HG03575 (cell line): ENCODE measurements around the gene ANK2.

Experiments used
- ATAC-seq: cut with Tn5 transposase; IDR thresholded peaks from one replicate; pipeline ENCODE4 v1.9.1; 2021; ENCODE audit not compliant: unreplicated experiment, insufficient number of reproducible peaks, low FRiP score; ENCODE audit errors: extremely low read depth

Gene ANK2

DNA sequence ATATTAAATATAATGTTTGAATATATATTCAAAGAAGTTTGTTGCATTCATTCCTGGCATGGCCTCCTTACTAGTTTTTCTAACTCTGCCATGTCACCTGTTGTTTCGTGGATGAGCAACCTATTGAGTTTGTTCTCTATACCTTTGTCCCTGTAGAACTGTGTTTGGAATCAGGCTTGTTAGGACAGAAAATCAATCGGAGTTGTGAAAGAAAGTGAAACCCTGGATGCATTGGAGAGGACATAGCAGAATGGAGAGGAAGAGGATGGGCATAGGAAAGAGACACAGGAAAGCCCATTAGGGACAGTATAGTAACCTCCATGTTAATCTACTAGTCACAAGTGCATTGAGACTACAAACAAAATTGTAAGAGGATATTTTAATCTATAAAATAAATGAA, 31.2 kb downstream of the ANK2 start:
- ATAC-seq = no peak

DNA sequence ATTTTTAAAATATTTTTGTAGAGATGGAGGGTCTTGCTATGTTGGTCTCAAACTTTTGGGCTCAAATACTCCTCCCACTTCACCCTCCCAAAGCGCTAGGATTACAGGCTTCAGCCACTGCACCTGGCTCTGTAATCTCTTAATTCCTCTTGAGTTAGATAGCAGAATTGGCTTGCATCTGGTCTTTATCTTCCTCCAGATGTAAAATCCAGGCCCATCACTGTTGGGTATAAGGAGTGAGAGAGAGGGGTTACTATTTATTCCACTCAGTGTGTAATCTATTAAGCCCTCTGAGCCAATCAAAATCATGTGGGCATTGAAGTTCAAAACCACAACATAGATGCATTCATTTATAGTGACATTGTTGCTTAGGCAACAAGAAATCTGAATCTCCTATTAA, 33.9 kb downstream of the ANK2 start:
- ATAC-seq = no peak

GRCh38 chr4:113086172-113086695, 36.8 kb downstream of the ANK2 start:
- no peak for ATAC-seq

DNA sequence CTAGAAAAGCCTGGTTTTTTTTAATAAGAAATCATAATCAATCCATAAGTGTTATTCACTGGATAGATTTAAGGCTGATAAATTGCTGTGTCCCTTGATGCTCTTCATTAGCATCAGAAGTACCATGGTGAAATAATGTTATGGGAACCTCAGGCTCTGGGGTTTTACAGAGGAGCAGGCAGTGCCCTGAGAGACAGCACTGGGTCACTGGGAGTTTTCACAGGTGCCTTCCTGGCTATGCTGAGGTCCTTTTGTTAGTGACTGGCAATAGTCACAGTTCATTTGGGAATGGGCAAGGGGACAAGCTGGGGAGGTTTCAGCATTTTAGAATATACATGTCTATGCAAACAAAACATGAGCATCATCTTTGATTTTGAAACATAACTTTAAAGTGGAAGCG, 38.6 kb downstream of the ANK2 start:
- no peak for ATAC-seq

GRCh38 chr4:113090954-113091353, 41.5 kb downstream of the ANK2 start:
- ATAC-seq = no peak

DNA sequence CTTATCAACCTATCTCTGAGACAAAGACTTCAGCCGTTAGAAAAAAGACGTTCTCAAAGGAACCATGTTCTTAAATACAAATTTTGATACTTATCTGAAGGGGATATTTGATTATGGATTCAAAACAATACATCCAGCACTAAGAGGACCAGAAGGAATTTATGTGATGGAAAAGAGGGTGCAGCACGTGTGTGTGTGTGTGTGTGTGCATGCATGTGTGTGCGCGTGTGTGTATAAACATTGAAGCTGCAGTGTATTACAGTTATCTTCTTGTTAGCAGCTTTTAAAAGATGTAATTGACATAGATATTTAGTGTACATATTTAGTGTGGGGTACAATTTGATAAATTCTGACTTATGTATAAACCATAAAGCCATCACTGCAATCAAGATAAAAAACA, 44.9 kb downstream of the ANK2 start:
- ATAC-seq = no peak

DNA sequence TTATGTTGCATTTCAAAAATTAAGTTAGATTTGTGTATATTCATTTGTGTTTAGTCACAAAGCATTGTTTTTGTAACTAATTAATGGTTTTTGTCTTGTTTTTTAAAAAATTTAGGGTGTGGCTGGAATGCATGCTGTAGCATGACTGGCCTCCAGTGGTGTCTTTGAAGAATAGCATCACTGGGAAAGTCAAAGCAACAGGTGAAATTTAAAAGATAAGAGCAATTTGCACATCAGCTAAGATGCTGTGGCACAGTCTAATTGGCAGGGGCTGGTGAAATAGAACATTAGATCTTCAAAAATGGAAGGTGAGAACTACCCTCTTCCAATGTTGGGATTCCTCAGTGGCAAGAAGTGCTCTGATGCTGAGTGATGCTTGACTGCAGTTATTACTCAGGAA, 45.3 kb downstream of the ANK2 start:
- ATAC-seq = no peak

DNA sequence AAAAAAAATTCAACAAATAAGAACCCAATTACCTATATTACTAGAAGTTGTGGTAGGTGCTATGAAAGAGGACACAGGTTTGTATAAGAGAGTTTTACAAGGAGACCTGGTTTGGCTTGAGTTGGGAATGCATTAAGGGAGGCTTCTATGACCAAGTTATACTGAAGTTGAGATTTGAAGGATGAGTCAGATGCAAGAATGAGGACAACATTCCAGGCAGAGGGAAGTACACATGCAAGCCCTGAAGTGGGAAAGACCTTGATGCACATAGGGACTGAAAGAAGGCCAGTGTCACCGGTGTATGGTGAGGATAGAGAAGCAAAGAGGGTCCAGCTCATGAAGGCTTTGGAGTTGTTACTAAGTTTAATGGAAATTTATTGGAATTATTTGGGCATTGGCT, 52.2 kb downstream of the ANK2 start:
- ATAC-seq = no peak

DNA sequence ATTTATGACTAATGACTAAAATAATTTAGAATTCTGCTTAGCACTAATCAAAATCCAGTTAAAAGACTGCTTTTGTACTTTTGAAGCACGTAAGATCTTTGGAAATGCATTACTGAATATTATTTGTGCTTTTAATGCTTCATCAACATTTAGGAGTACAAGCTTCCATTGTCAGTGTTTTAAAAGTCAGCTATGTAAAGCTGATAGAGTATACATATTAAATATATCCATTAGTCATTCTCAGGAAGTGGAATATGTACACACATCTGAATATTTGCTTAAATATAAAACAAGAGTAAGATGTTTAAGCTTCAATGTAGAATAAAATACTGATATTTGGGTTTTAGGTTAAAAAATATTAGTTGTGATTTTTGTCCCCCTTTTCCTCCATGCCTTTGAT, 54.1 kb downstream of the ANK2 start:
- ATAC-seq = no peak

DNA sequence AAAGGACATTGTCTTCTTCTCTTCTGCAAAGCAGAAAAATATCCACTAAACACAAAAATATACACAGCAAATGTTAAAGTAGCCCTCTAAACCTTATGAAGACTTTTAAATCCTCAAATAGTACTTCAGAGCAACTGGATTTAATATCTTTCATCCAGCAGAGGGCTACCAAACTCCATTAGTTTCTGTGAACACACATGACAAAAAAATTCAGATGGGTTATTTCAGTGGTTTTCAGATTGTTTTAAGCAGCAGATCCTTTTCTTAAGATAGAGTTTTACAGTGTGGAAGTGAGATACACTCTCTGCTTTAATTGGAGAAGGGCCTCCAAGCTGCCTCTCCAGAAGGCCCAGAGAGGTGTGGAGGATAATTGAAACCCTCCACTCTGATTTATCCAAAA, 56.7 kb downstream of the ANK2 start:
- ATAC-seq = no peak

- ATAC-seq = no peak
Measured at GRCh38 chr4:113109106-113109718, 59.8 kb downstream of the ANK2 start.

- no peak for ATAC-seq
Measured at GRCh38 chr4:113112338-113112978, 63.0 kb downstream of the ANK2 start.

DNA sequence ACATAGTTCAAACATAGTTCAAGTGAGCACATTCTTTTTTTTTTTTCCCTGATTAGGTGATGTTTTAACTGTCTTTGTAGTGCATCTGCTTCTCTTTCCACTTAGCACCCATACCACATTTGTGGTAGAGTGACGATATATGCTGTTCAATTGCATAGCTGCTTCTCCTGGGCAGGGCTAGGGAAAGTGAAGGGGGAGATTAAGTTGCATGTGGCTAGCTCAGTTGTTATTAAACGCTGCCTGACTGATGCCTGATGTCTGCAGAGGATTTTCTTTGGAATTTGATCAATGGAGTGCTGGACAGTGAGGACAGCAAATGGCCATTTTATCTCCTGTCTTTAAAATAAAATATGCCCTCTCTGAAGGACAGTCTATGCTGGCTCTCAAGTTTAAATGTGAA, 63.7 kb downstream of the ANK2 start:
- no peak for ATAC-seq

DNA sequence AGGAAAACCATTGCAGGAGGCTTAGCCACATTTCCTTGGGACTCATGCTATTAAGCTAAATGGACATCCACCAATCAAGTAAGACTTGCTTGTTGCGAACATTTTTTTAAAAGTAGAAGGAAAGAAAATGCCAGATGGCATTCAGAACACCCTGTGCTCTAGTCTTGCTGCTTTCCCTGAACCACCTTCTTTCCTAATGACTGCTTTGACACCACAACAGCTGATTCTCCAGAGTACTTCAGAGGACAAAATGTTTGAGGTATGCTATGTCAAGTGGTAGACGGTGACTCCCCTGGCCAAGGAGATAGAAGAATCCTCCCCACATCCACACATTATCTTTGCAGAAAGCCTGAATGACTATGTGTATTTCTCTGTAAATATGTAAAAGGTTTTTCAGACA, 65.4 kb downstream of the ANK2 start:
- no peak for ATAC-seq

GRCh38 chr4:113116414-113117357, 67.2 kb downstream of the ANK2 start:
- no peak for ATAC-seq

GRCh38 chr4:113117358-113117702, 67.9 kb downstream of the ANK2 start:
- no peak for ATAC-seq

DNA sequence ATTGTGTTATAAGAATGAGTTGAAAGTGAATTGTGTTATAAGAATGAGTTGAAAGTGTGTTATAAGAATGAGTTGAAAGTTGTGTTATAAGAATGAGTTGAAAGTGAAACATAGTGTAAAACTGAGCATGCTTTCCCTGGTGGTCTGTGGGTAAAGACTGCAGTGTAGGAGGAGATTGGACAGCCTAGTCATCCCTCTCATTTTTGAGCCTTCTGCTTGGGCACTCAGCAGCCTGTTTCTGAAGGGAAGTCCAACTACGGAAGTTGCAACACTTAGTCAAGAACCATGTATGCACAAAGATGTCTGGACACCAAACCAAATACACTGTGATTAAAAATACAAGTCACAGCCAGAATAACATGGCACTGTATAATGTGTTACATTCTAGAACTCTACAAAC, 72.6 kb downstream of the ANK2 start:
- no peak for ATAC-seq

GRCh38 chr4:113125418-113125817, 76.0 kb downstream of the ANK2 start:
- no peak for ATAC-seq

- ATAC-seq = no peak
Measured at GRCh38 chr4:113131136-113131535, 81.7 kb downstream of the ANK2 start.

DNA sequence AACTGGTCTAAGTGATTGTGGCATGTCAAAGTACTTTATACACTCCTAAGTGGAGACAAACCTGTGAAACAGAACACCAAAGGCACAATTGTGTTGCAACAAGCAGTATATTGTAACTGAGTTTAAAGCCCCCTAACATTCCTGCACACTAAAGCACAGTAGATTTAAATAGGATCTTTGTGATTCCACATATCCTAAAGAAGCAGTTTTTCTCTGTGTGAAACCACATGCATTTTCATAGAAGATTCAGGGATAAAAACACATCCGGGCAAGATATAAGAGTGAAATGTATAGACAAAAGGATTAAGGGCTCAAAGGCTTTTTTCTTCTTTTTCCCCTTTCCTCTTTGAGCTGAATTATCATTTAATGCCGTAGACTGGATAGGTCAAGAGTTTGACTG, 82.2 kb downstream of the ANK2 start:
- ATAC-seq = no peak
